Naive thymus-derived CD8-positive, alpha-beta T cell (primary cell): Measurements from ENCODE around the gene GPSM3. TPM values are rescaled to one million over a fixed set of nuclear protein-coding genes. Genes with fewer than 3 reads are reported as not detected.
A peak's percentile ranks its signal among the peaks of the same experiment; 100 is the strongest.
"Not testable (repeated sequence)": the region's sequence is repeated elsewhere in the genome, so short reads cannot be mapped to it uniquely, and the experiment has no call there.

Experiments
- ATAC-seq, 2 donors: fragments of 150-1000 bp; cut with Tn5 transposase in 1 of 2; sonication (Bioruptor Pico), chemical (Tn5 transposase) in 1 of 2; 1 replicate in 1 of 2; 2 replicates in 1 of 2; pipeline ENCODE4 v1.10.0; 2021; ENCODE audit warnings: mild to moderate bottlenecking in 2 of 2, moderate library complexity in 2 of 2
- POLR2A ChIA-PET: fragments of 350-600 bp; sonication (Branson Sonifier 250); formaldehyde crosslinking; loops from one replicate; lab custom pipeline; 2021; ENCODE audit warnings: antibody characterized with exemption; lab: Charles Lee
- DNase-seq, 10 donors: peaks; one replicate each; pipeline versions ENCODE4 v3.0.0 to v3.0.0-alpha.2; 2020 to 2022
- H3K27ac Mint-ChIP-seq, 10 donors: one replicate each; pipeline ENCODE4 v1.8.0; 2020 to 2022; ENCODE audit warnings: mild to moderate bottlenecking in 10 of 10, mixed read lengths in 10 of 10, moderate library complexity in 4 of 10, inconsistent platforms in 1 of 10
- H3K27me3 Mint-ChIP-seq, 5 donors: one replicate each; pipeline ENCODE4 v1.8.0; 2021 to 2022; ENCODE audit warnings: mixed read lengths in 5 of 5
- H3K36me3 Mint-ChIP-seq, 3 donors: one replicate each; pipeline ENCODE4 v1.8.0; 2020 to 2022; ENCODE audit warnings: mixed read lengths in 3 of 3, mild to moderate bottlenecking in 2 of 3, inconsistent platforms in 1 of 3
- H3K4me1 Mint-ChIP-seq, 4 donors: one replicate each; pipeline ENCODE4 v1.8.0; 2021 to 2022; ENCODE audit warnings: mixed read lengths in 4 of 4
- H3K4me3 Mint-ChIP-seq, 10 donors: one replicate each; pipeline ENCODE4 v1.8.0; 2020 to 2022; ENCODE audit warnings: mild to moderate bottlenecking in 10 of 10, mixed read lengths in 10 of 10, moderate library complexity in 6 of 10, inconsistent platforms in 1 of 10
- H3K9me3 Mint-ChIP-seq, 9 donors: one replicate each; pipeline ENCODE4 v1.8.0; 2020 to 2022; ENCODE audit warnings: mixed read lengths in 9 of 9, mild to moderate bottlenecking in 3 of 9, inconsistent platforms in 1 of 9, moderate library complexity in 1 of 9
- microRNA-seq: library from miRNA; unstranded; fragments of <30 nt; microRNA quantifications from one replicate; pipeline ENCODE4 v1.2.0, GENCODE V29; 2022; ENCODE audit warnings: borderline microRNAs expressed
- polyA plus RNA-seq, 3 donors: library from polyadenylated mRNA; unstranded; fragments of 300-500 nt; fragmentation: Illumina TruSeq; gene quantifications; one replicate each; pipeline ENCODE4 v1.2.3, GENCODE V29; 2021
- total RNA-seq, 8 experiments: library from RNA in 2 of 8; stranded (reverse) in 2 of 8; gene quantifications; one replicate each; pipeline ENCODE4 v1.2.3 and lab custom pipeline; 2021 to 2026

Gene GPSM3
- total and polyA plus RNA-seq, 5 experiments from 2014 or later, result 106 to 276 (median 144) TPM

- Mint-ChIP-seq H3K36me3 (peaks cover 0 to 5% (median 0%) of the 10 kb centered on the region in 3 donors), H3K9me3 (no peaks in the 10 kb centered on the region), H3K27me3 (peaks cover 0 to 39% (median 9%) of the 10 kb centered on the region in 5 donors), H3K4me3 (no peak overlapping the region), H3K27ac (peak overlapping the region in 1 of 10 donors; percentile 1), H3K4me1 (peaks cover 24 to 31% (median 30%) of the 10 kb centered on the region in 4 donors)
- no peak for DNase-seq
- no peak for ATAC-seq
- POLR2A ChIA-PET, result interaction anchor here (0.8 kb wide), 1 partner anchor 16 kb away, joined by 3 read pairs; the partner anchor contains the start of gene FKBPL
Measured at GRCh38 chr6:32146287-32146686, 46.2 kb downstream of the GPSM3 start.

- Mint-ChIP-seq H3K27me3 (peaks cover 0 to 29% (median 5%) of the 10 kb centered on the region in 5 donors), H3K4me1 (peaks cover 12 to 19% (median 15%) of the 10 kb centered on the region in 4 donors)
- H3K9me3 Mint-ChIP-seq, ATAC-seq, DNase-seq, POLR2A ChIA-PET, H3K27ac Mint-ChIP-seq, H3K36me3 Mint-ChIP-seq, H3K4me3 Mint-ChIP-seq: not testable (repeated sequence)
Measured at GRCh38 chr6:32144238-32144637, 48.2 kb downstream of the GPSM3 start.

Small RNA genes lying within 50 kb of the gene (microRNA-seq; reads per million reads assigned to microRNA genes)
- gene MIR6721 (not detected), gene MIR6833 (not detected)

Other genes starting within 250 kb of the GPSM3 start
- gene CFB, start 246.5 kb downstream of the GPSM3 start, total RNA-seq, result 1 to 10 TPM; 1.0 to 1.4 TPM
- gene CFB, start 246.5 kb downstream of the GPSM3 start, polyA plus RNA-seq, result under 1 TPM in 2 of 3 donors, not detected in 1; 0.22 to 0.61 TPM
- gene NELFE, start 233.7 kb downstream of the GPSM3 start, total RNA-seq, result 10 to 100 TPM; 41.7 to 45.1 TPM
- gene NELFE, start 233.7 kb downstream of the GPSM3 start, polyA plus RNA-seq, result 10 to 100 TPM; 55.9 to 68.6 (median 66.4) TPM
- gene SKIC2, start 233.5 kb downstream of the GPSM3 start, total RNA-seq, result 100 to 1,000 TPM; 130 to 141 TPM
- gene SKIC2, start 233.5 kb downstream of the GPSM3 start, polyA plus RNA-seq, result 10 to 100 TPM; 18.1 to 19.9 (median 19.4) TPM
- 10 to 100 TPM; 36.4 to 41.0 TPM for gene DXO, start 220.5 kb downstream of the GPSM3 start, total RNA-seq
- gene DXO, start 220.5 kb downstream of the GPSM3 start, polyA plus RNA-seq, result 10 to 100 TPM; 12.5 to 16.4 (median 14.5) TPM
- gene C4A, start 210.6 kb downstream of the GPSM3 start, total RNA-seq, result 1 to 10 TPM; 5.9 to 6.0 TPM
- gene C4A, start 210.6 kb downstream of the GPSM3 start, polyA plus RNA-seq, result under 1 TPM in 1 of 3 donors, not detected in 2; 0.81 TPM
- 1 to 10 TPM; 7.7 to 8.7 TPM for gene C4B, start 177.8 kb downstream of the GPSM3 start, total RNA-seq
- gene C4B, start 177.8 kb downstream of the GPSM3 start, polyA plus RNA-seq, result under 1 TPM in 1 of 3 donors, not detected in 2; 0.31 TPM
- gene CYP21A2, start 154.2 kb downstream of the GPSM3 start, total RNA-seq, result 1 to 10 TPM; 1.2 to 1.8 TPM
- not detected for gene CYP21A2, start 154.2 kb downstream of the GPSM3 start, polyA plus RNA-seq
- 10 to 100 TPM; 14.5 to 17.8 TPM for gene TNXB, start 83.3 kb downstream of the GPSM3 start, total RNA-seq
- gene TNXB, start 83.3 kb downstream of the GPSM3 start, polyA plus RNA-seq, result under 1 TPM in 1 of 3 donors, not detected in 2; 0.13 TPM
- gene ATF6B, start 64.4 kb downstream of the GPSM3 start, total RNA-seq, result 100 to 1,000 TPM; 140 to 141 TPM
- 10 to 100 TPM; 17.5 to 25.7 (median 21.4) TPM for gene ATF6B, start 64.4 kb downstream of the GPSM3 start, polyA plus RNA-seq
- gene FKBPL, start 62.4 kb downstream of the GPSM3 start, total RNA-seq, result 1 to 10 TPM; 1.8 to 2.1 TPM
- 1 to 10 TPM in 1 of 3 donors, under 1 TPM in 2; 0.37 to 2.5 (median 0.51) TPM for gene FKBPL, start 62.4 kb downstream of the GPSM3 start, polyA plus RNA-seq
- gene PRRT1, start 40.7 kb downstream of the GPSM3 start, total RNA-seq, result 1 to 10 TPM; 5.5 to 5.6 TPM
- 1 to 10 TPM; 1.2 to 3.6 (median 2.8) TPM for gene PRRT1, start 40.7 kb downstream of the GPSM3 start, polyA plus RNA-seq
- 10 to 100 TPM; 22.6 to 23.1 TPM for gene PPT2, start 38.5 kb downstream of the GPSM3 start, total RNA-seq
- gene PPT2, start 38.5 kb downstream of the GPSM3 start, polyA plus RNA-seq, result 10 to 100 TPM; 17.3 to 20.6 (median 18.3) TPM
- 10 to 100 TPM; 29.3 to 30.1 TPM for gene EGFL8, start 28.0 kb downstream of the GPSM3 start, total RNA-seq
- gene EGFL8, start 28.0 kb downstream of the GPSM3 start, polyA plus RNA-seq, result under 1 TPM in 1 of 3 donors, not detected in 2; 0.61 TPM
- 10 to 100 TPM; 27.5 to 28.6 TPM for gene AGPAT1, start 16.6 kb downstream of the GPSM3 start, total RNA-seq
- 10 to 100 TPM; 16.3 to 19.5 (median 19.1) TPM for gene AGPAT1, start 16.6 kb downstream of the GPSM3 start, polyA plus RNA-seq
- gene RNF5, start 14.2 kb downstream of the GPSM3 start, total RNA-seq, result 10 to 100 TPM; 38.6 to 40.0 TPM
- 100 to 1,000 TPM; 102 to 117 (median 102) TPM for gene RNF5, start 14.2 kb downstream of the GPSM3 start, polyA plus RNA-seq
- gene AGER, start 8.4 kb downstream of the GPSM3 start, total RNA-seq, result 10 to 100 TPM; 56.0 to 60.3 TPM
- 1 to 10 TPM in 1 of 3 donors, under 1 TPM in 2; 0.09 to 1.9 (median 0.25) TPM for gene AGER, start 8.4 kb downstream of the GPSM3 start, polyA plus RNA-seq
- 100 to 1,000 TPM; 173 to 174 TPM for gene PBX2, start 2.4 kb downstream of the GPSM3 start, total RNA-seq
- gene PBX2, start 2.4 kb downstream of the GPSM3 start, polyA plus RNA-seq, result 1 to 10 TPM; 1.6 to 2.2 (median 2.0) TPM
- gene NOTCH4, start 31.4 kb upstream of the GPSM3 start, total RNA-seq, result 1 to 10 TPM; 1.2 to 1.8 TPM
- under 1 TPM; 0.22 to 0.48 (median 0.28) TPM for gene NOTCH4, start 31.4 kb upstream of the GPSM3 start, polyA plus RNA-seq
- gene TSBP1, start 179.3 kb upstream of the GPSM3 start, total RNA-seq, result not detected
- gene TSBP1, start 179.3 kb upstream of the GPSM3 start, polyA plus RNA-seq, result not detected
- not detected for gene BTNL2, start 214.5 kb upstream of the GPSM3 start, total RNA-seq
- gene BTNL2, start 214.5 kb upstream of the GPSM3 start, polyA plus RNA-seq, result not detected
- gene HLA-DRA, start 247.2 kb upstream of the GPSM3 start, total RNA-seq, result 10 to 100 TPM; 75.0 to 75.7 TPM
- 10 to 100 TPM in 2 of 3 donors, under 1 TPM in 1; 0.27 to 60.3 (median 13.2) TPM for gene HLA-DRA, start 247.2 kb upstream of the GPSM3 start, polyA plus RNA-seq